ENCODE data around the gene BCAM.

- no peak for TF ChIP-seq EZH2 (IDR thresholded peaks at IDR 0.05; ENCODE audit: insufficient read depth, poor library complexity, severe bottlenecking)
- no peak for TF ChIP-seq EZH2phosphoT487 (IDR thresholded peaks at IDR 0.05; ENCODE audit: insufficient read depth, low read depth)
Measured at GRCh38 chr19:44808463-44809371, at the start of gene BCAM.
